ELF-1 (cell line): Measurements from ENCODE around the gene LCN6.
"Not testable (repeated sequence)": the region's sequence is repeated elsewhere in the genome, so short reads cannot be mapped to it uniquely, and the experiment has no call there.

ENCODE experiments used
- DNase-seq: peaks from one replicate; pipeline ENCODE4 v3.0.0-alpha.2; 2016; ENCODE audit warnings: low read depth, low spot score

LCN6 gene

DNA sequence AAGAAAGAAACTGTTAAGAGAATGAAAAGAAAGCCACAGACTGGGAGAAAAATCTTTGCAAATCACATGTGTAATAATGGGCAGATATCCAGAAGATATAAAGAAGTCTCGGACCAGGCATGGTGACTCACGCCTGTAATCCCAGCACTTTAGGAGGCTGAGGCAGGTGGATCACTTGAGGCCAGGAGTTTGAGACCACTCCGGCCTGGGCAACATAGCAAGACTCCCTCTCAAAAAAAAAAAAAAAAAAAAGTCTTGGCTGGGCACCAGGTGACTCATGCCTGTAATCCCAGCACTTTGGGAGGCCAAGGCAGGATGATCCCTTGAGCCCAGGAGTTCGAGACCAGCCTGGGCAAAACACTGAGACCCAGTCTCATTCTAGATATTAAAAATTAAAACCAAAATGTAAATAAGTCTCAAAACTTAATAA is 37.1 kb downstream of the LCN6 start:
- DNase-seq = not testable (repeated sequence)

DNA sequence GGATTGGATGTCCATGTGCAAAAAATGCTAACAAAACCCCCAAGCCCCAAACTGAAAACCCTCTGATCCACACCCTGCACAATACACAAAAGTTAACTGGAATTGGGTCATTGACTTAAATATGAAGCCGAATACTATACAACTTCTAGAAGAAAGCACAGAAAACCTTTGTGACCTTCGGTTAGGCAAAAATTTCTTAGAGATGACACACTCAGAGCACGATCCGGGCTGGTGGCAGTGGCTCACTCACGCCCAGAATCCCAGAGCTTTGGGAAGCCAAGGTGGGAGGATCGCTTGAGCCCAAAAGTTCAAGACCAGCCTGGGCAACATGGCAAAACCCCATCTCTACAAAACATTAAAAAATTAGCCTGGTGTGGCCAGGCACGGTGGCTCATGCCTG is 37.8 kb downstream of the LCN6 start:
- no peak for DNase-seq

DNA sequence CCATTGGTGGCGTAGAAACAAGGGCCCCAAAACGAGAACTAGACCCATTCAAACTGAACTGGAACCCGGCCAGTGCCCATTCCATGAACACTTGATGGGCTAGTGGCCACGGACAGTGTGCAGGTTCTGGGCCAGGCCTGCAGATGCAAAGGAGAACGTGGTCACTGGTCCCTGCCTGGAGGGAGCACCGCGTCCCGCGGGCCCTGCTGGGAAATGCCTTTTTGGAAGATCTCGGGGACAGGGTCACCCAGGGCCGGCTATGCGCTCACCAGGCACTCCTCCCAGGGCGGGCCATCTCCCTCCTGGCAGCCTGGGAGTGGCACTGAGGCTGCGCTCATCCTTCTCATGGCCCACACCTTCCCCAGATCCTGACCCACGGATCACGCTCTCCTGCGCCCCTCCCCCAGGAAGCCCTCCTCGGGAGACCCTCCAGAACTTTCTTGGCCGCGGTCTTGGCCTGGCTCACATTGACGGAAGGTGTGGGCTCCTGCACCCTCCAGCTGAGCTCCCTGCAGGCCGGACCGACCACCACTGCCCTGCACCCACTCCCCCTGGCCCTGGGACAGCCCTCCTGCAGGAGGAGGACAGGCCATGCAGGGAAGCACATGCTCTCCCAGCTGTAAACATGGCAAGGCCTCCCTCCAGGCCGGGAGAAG is 38.7 kb downstream of the LCN6 start:
- no peak for DNase-seq

DNA sequence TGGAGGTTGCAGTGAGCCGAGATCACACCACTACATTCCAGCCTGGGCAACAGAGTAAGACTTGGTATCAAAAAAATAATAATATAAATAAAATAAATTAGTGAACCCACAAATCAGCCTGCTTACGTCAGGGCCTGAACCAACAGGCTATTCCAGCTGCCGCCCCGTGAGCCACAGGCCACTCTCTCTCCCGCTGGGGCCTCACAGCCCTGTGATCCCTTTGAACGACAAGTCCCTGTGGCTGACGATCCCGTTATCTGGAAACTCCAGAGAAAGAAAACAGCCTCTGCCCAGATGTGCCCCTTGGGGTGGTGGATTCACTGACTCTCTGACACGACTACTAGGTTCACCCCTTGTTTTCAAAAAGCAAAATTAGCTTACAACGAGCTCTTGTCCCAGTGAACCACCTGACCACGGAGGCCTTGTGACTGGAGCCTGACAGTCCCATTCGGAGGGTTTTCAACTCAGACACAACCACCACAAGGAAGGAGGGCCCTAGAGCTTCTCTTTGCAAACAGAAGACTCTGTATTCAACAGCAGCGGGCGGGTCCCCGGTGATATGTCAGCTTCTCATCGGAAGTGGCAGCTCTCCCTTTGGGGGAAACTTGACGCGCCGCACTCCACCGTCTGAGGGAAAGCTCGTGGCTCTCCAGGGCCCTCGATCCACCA is 40.3 kb downstream of the LCN6 start:
- no peak for DNase-seq

DNA sequence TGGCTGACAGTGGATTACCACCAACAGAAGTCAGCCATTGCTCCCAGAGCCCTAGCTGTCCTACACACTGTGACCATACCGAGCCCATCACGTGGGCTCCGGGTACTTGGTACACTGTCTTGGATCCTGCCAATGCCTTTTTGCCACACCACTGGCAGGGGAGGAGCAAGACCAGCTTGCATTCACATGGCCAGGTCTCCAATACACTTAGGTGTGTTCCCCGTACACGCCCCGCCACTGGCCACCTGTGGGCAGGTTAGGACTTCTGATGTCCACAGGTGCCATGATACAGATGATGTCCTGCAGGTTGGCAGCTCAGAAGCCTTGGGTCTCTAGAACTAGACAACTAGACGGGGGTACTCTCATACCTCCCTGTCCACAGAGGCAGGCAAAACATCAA is 41.3 kb downstream of the LCN6 start:
- no peak for DNase-seq

DNA sequence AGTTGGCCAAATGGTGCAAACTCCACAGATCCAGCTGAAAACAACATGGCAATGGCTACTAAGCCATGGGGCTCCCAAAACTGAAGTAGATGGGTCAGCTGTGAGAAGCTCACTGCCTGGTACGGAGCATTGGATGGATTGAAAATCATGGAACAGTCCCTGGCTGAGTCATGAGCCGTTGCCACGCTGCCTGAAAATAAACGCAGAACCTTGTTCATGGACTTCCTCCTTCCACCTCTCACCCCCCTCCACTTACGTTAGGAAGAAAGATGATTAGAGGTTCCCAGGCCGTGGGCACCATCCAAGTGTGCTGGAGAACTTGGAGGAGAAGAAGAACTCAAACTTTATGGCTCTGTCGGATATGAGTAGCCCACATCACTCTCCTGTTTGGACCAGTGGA is 42.8 kb downstream of the LCN6 start:
- DNase-seq = no peak

DNA sequence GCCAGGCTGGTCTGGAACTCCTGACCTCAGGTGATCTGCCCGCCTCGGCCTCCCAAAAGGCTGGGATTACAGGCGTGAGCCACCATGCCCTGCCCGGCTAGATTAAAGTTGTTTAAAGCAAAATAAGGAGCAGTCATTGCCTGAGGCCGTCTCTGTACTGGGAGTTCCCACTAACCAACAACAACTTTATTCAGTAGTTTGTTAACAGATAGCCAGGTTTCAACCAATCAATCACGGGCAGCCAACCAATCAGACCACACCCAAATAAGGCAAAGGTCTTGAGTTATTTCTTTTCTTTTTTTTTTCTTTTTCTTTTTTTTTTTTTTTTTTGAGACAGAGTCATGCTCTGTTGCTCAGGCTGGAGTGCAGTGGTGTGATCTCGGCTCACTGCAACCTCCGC is 43.6 kb downstream of the LCN6 start:
- not testable (repeated sequence) for DNase-seq

DNA sequence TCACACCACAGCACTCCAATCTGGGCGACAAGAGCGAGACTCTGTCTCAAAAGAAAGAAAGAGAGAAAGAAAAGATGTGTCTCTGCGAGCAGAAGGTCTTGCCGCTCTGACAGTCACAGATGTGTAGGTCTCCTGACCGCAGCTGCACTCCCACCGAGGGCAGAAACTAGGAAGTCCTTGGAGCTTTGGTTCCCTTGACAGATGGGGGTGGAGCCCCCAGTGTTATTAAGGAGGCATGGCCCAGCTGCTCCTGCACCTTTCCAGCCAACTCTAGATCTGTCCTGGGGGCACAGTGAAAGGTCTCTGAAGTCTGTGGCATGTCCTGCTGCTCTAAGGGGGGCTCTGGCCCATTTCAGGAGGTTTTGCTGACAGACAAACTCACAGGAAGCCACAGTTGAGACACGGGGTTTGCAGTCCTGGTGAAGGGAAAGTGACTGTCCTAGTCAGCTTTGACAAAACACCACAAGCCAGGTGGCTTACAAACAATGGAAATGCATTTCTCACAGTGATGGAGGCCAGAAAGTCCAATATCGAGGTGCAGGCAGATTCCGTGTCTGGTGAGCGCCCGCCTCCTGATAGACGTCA is 45.0 kb downstream of the LCN6 start:
- DNase-seq = peak; percentile 58

DNA sequence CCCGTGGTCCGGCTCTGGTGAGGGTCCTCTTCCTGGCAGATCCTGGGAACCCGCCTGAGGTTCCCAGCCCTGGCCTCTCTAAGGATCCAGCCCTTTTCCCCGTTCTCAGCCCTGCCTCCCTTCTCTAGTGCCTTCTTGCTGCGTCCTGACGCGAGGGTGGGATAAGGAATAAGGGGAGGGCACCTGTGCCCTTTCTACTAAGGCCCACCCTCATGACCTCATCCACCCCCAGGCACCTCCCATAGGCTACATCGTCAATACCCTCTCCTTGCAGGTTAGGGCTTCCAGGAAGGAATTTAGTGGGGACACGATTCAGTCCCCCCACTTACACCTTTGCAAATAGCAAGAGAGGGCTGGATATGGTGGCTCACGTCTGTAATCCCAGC is 46.7 kb downstream of the LCN6 start:
- no peak for DNase-seq

DNA sequence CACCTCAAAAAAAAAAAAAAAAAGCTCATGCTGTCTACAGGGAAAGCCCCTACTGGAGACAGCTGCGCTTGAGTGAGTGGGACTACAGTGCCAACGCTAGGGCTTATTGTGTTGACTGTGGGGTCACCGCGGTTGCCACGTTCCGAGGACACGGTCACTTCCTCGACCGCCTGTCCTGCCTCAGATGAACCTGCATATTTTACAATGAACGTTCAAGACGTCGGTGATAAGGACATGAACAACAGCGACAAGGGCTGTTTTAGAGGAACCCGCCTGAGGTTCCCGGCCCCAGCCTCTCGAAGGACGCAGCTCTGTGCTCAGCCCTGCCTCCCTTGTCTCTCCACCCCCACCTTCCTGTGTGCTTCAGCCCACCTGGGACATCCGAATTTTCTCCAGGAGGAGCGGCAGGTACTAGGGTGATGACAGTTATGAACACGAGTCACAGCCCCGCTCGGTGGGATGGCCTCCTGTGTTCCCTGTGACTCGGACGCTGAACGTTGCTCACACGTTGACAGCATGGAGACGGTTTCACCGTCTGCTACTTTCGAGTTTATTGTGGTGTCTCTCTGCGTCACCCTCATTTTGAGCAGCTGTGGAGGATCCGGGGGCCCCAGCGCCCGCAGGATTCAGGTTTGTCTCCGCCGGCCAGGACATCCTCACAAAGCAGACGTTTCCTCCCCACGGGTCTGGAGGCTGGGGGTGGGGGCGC is 47.2 kb downstream of the LCN6 start:
- DNase-seq = no peak

DNA sequence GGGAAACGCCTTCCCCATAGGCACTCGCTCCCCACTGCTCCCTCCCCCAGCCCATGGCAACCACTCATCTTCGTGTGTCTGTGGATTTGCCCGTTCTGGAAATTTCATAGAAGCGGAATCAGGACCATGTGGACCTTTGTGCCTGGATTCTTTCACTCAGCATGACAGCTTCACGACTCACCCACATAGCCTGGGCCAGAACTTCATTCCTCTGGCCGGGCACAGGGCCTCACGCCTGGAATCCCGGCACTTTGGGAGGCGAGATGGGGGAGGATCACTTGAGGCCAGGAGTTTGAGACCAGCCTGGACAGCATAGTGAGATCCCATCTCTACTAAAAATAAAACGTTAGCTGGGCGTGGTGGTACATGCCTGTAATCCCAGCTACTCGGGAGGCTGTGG is 48.0 kb downstream of the LCN6 start:
- DNase-seq = no peak

DNA sequence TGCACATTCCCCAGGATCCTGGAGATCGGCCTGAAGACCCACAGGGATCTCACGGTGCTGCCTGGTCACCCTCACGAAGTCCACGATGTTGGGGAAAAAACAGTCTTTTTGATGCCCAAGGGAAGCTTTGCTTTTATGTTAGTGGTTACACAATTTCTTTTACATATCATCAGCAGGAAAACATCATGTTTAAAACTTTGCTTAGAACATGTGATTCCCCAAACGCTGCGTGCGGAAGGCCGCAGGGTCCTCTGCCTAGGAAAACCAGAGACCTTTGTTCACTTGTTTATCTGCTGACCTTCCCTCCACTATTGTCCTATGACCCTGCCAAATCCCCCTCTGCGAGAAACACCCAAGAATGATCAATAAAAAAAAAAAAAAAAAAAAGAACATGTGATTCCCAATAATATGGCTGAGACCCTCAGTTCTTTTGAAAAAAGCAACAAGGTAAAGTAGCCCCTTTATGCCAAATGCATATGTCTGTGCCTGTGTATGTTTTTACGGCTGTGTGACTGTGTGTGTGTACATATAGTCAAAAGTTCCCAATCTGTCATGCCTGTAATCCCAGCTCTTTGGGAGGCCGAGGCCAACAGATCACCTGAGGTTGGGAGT is 49.6 kb downstream of the LCN6 start:
- no peak for DNase-seq

DNA sequence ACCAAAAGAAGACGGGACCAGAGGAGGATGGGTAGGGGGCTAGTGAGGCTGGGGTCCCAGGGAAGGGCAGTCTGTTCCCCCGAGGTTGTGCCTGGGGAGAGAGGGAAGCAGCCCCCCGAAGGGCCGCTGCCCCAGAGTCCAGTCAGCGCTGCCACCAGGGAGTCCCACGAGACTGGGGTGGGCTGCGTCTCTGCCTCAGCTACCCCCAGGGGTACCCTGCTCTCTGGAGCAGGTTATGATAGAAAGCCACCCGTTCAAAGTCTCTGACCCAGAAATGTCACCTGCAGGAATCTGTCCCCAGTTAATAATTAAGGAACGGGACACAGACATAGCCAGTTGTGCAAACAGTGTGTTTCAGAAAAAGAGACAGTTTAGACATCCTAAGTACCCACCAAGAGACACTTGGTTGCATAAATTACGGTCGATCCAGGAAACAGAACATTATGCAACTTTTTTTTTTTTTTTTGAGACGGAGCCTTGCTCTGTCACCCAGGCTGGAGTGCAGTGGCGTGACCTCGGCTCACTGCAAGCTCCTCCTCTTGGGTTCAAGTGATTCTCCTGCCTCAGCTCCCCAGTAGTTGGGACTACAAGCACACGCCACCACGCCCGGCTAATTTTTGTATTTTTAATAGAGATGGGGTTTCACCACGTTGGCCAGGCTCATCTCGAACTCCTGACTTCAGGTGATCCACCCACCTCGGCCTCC is 50.4 kb downstream of the LCN6 start:
- no peak for DNase-seq

DNA sequence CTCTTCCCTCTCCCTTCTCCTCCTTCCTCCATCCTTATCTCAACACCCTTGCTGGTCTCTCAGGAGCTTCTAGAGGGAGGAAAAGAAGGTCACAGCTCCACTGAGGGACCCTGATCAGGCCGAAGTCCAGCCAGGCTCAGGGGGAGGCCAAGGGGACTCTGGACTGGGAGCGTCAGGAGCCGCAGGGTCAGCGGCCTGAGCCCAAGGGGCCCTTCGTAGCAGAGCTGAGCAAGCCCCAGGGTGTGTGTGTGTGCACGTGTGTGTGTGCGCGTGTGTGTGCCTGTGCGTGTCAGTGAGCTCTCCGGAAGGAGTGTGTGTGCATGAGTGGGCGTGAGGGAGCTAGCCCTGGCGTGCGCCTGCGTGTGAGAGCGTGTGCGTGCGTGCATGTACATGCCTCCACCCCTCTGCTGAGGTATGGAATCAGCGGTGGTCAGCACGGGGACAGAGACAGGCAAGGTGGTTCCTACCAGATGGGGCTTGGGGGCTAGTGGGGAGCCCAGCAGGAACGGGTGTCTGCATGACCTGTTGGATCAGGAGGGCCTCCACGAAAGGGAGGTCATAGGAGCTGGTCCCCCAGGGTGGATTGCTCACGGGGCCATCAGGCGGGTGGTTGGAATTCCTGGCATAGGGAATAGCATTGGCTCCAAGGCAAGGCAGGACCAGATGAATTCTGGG is 51.0 kb downstream of the LCN6 start:
- DNase-seq = no peak

DNA sequence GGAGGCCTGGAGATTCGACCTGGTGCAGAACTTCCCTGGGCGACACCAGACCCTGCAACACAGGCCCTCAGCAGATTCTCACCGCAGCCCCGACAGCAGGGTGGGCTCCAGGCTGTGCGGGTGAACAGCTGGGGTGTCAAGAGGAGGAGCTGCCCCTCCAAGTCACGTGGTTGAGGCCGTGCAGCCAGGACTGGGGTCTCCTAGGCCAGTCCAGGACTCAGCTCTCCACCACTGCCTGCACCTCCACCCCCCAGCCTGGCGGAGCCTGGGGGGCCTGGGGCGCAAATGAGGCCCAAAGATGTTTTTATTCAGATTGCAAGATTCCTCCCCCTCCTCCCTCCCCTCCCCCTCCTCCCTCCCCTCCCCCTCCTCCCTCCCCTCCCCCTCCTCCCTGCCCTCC is 51.8 kb downstream of the LCN6 start:
- no peak for DNase-seq

DNA sequence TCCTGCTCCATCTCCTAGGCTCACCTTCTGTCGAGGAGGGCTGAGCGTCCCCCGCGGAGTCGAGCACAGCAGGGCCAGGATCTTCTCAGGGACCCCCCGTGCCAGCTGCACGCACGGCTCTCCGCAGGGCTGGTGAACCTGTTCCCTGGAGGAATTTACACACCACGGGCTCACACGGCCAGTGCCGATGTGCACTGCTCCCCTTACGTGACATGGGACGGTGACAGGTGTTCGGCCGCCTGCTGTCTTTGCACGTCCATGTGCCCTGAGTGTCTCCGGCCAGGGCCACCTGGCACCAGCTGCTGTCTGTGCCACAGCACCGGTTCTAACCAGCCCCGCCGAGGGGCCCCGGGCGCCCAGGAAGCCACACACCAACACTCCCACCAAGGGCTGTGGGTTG is 52.4 kb downstream of the LCN6 start:
- DNase-seq = no peak

DNA sequence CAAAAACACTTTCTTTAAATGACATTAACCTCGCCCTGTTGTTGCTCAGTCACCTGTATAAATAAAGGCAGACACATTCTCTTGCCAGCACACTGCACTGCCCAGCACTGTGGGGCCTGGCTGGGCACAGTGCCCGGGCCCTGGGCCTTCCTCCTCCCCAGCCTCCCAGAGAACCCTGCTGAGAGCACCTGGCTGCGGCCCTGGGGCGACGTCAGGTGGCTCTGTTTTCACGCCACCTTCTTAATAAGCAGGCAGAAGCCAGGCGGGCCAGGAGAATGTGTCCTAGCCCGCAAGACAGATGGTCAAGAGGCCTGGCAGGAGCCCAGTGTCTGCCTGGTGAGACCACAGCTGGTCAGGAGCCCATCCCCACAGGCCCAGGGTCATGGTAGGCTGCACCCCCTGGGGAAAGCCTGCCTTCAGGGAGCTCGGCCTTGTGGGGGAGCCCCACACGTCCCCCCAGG is 52.9 kb downstream of the LCN6 start:
- DNase-seq = no peak

DNA sequence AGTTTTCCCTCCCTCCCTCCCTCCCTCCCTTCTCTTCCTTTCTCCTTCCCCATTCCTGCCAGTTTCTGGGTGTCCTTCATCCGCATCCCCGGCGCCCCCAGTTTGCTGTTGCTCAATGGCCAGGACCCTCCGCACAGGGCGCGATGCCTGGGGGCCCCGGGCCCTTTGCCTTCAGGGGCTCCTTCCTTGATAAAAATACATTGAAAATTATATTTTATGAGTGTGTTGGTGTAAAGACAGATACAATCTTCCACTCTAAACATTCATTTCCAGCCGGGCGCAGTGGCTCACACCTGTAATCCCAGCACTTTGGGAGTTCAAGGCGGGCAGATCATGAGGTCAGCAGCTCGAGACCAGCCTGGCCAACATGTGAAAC is 53.5 kb downstream of the LCN6 start:
- no peak for DNase-seq

DNA sequence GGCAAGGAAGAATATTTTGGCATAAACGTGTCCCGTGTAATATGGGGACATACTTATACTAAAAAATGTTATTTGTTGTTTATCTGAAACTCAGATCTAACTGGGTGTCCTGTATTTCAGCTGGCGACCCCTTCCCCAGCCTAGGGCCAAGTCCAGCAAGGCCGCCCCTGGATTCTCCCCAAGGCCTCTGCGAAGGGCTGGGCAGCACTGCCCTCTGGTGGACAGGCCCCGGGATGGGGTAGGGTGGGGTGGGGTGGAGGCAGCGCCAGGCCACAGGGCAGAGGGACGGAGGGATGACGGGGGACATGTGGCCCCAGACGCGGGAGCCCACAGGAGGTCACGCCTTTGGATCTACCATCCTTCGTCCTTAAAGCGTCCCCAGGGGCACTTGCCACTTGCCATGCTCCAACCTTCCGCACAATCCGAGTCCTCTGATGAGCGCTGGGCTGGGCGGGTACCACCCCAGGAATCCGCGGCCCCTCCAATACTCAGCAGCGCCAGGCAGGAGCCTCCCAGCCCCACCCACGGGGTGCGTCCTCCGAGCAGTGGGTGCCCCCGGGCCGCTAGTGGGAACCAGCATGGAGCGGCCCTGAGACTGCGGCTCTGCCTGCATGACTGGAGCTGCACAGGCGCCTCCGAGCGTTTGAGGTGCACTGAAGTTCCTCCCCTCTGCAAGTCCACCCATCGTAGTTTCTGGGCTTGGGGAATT is 54.0 kb downstream of the LCN6 start:
- DNase-seq = peak; percentile 67
